Heart left ventricle (tissue), 13 donors: ENCODE results near the gene NOX5.

Experiments used
- POLR2A ChIP-seq, 2 donors: fragments of 450-650 bp; IDR thresholded peaks; one replicate each; pipeline ENCODE4 v1.6.1; 2017; ENCODE audit warnings: antibody characterized with exemption in 2 of 2, mild to moderate bottlenecking in 2 of 2, moderate library complexity in 2 of 2
- TF ChIP-seq, protein P1 (sequence below), 12 donors: fragments of 200-600 bp; sonication (generic) in 4 of 12; IDR thresholded peaks; one replicate each; pipeline versions ENCODE4 v1.5.0 to v1.8.0; 2018 to 2022; ENCODE audit warnings: antibody characterized with exemption in 12 of 12, mild to moderate bottlenecking in 5 of 12
- donor health status: ischemic (EF 13 %, LVEDD 7.1; RV severe dilation, severe dysfunction).
- donor health status: DM: no; HTN: yes; CAD: no.
- donor health status: DM: no; HTN: no; CAD: no.
- donor health status: ischemic (EF 25% LVEDD 6.9; RV normal size, moderate dysfunction).
- donor health status: ischemic (EF 25% LVEDD 5.7; RV mildly dilated, moderate dysfunction).
- donor health status: ischemic (EF 35%, LVEDD 5.7; RV mildly dilated, moderate dysfunction).
- donor health status: nonischemic (EF 11% LVEDD 7.7; RV severe dilation, severe dysfunction).
- donor health status: DM: yes; HTN: yes; CAD: no.
- donor health status: PGD.
- donor health status: ischemic (EF 29% LVEDD 5.4; RV normal size, mild dysfunction).
- donor health status: nonischemic (EF 23%, LVEDD 6.1; RV moderate dilation, normal function).

DNA sequence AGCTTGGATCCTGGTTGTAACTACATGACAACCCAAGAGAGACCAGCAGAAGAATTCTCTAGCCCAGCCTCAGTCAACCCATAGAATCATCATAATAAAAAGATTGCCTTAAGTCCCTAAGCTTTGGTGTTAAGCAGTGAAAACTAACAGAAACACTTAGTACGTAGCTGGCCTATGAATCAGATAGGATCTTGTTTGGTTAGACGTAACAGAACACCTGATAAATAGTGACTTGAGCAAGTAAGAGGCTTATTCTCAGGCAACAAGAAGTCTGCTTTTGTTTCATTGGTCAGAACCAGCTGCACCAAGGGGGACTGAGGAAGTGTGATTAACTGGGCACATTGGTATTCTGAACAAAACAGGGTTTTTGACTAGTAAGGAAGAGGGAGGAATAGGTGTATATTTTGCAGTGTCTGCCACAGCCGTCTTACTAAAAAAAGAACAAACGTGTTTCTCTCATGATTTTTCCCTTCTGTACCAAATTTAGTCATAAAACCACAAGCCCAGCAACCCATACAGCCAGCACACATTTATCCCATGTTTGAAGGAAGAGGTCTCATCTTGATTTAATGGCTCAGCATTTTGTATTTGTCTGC lies 92.6 kb downstream of the NOX5 start:
- TF ChIP-seq, protein P1, sequence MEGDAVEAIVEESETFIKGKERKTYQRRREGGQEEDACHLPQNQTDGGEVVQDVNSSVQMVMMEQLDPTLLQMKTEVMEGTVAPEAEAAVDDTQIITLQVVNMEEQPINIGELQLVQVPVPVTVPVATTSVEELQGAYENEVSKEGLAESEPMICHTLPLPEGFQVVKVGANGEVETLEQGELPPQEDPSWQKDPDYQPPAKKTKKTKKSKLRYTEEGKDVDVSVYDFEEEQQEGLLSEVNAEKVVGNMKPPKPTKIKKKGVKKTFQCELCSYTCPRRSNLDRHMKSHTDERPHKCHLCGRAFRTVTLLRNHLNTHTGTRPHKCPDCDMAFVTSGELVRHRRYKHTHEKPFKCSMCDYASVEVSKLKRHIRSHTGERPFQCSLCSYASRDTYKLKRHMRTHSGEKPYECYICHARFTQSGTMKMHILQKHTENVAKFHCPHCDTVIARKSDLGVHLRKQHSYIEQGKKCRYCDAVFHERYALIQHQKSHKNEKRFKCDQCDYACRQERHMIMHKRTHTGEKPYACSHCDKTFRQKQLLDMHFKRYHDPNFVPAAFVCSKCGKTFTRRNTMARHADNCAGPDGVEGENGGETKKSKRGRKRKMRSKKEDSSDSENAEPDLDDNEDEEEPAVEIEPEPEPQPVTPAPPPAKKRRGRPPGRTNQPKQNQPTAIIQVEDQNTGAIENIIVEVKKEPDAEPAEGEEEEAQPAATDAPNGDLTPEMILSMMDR (IDR thresholded peaks at IDR 0.05): no peak
- no peak for TF ChIP-seq POLR2A (IDR thresholded peaks at IDR 0.05)
